Endothelial cell of umbilical vein (primary cell): ENCODE data around the gene KCNS3. TPM values are rescaled to one million over a fixed set of nuclear protein-coding genes. Genes with fewer than 3 reads are reported as not detected.

ENCODE experiments used
- BruUV-seq: library from RNA; stranded (reverse); fragments of 400-500 nt; replicated peaks from 2 replicates; lab custom pipeline; 2021; lab: Mats Ljungman, UMichigan
- CTCF ChIA-PET: fragments of 300-600, 350-600 bp; sonication (Branson Sonifier 250); formaldehyde crosslinking; loops from one replicate; lab custom pipeline; 2021; ENCODE audit warnings: antibody characterized with exemption, inconsistent platforms; lab: Charles Lee
- POLR2A ChIA-PET: fragments of 300-600, 350-600 bp; sonication (Branson Sonifier 250); formaldehyde crosslinking; loops from one replicate; lab custom pipeline; 2021; ENCODE audit warnings: antibody characterized with exemption, inconsistent platforms; lab: Charles Lee
- DNase-seq: peaks from one replicate; pipeline ENCODE4 v3.0.0-alpha.2; 2011; ENCODE audit warnings: low read depth, low spot score
- FAIRE-seq: peaks from 2 replicates; lab custom pipeline; 2011; peaks lifted over from hg19 to GRCh38; lab: Jason Lieb, UNC
- H2AFZ ChIP-seq: 2 replicates; pipeline ENCODE4 v1.6.0; 2012; ENCODE audit warnings: low read depth, low read length, control low read depth, inconsistent platforms
- H3K27ac ChIP-seq: 2 replicates; pipeline ENCODE4 v1.5.1; 2011; ENCODE audit warnings: low read depth, mild to moderate bottlenecking, control low read depth, low read length, moderate library complexity; ENCODE audit not compliant: insufficient read depth
- H3K27me3 ChIP-seq, 2 experiments: 2 replicates each; pipeline versions ENCODE4 v1.6.0 to v1.6.1; 2011; ENCODE audit warnings: low read length in 2 of 2, mixed read lengths in 1 of 2; ENCODE audit not compliant: control insufficient read depth in 2 of 2, insufficient read depth in 2 of 2
- H3K36me3 ChIP-seq, 2 experiments: 2 replicates in 1 of 2; 3 replicates in 1 of 2; pipeline ENCODE4 v1.5.1; 2011; ENCODE audit warnings: low read length in 2 of 2, mild to moderate bottlenecking in 1 of 2, moderate library complexity in 1 of 2; ENCODE audit not compliant: control insufficient read depth in 2 of 2, insufficient read depth in 2 of 2; ENCODE audit errors: extremely low read depth in 1 of 2
- H3K4me1 ChIP-seq: 3 replicates; pipeline ENCODE4 v1.5.1; 2011; ENCODE audit warnings: mild to moderate bottlenecking, low read length; ENCODE audit not compliant: control insufficient read depth, insufficient read depth; ENCODE audit errors: extremely low read depth
- H3K4me2 ChIP-seq: 2 replicates; pipeline ENCODE4 v1.6.1; 2011; ENCODE audit warnings: low read length, control low read depth, mixed read lengths; ENCODE audit not compliant: insufficient read depth
- H3K4me3 ChIP-seq, 3 experiments: fragments of 200-600 bp in 1 of 3; sonication (generic), shearing (Covaris generic) in 1 of 3; replicated peaks in 1 of 3; 2 replicates each; pipeline ENCODE4 v1.5.1; 2011 to 2016; ENCODE audit warnings: control low read depth in 3 of 3, low read length in 3 of 3, mild to moderate bottlenecking in 2 of 3, inconsistent platforms in 1 of 3, low read depth in 1 of 3, moderate library complexity in 1 of 3; ENCODE audit not compliant: insufficient read depth in 1 of 3
- H3K79me2 ChIP-seq: 2 replicates; pipeline ENCODE4 v1.6.0; 2012; ENCODE audit warnings: low read length, inconsistent platforms; ENCODE audit not compliant: control insufficient read depth, insufficient read depth
- H3K9ac ChIP-seq: replicated peaks from 2 replicates; pipeline ENCODE3; 2011; ENCODE audit warnings: low read length, control low read depth; ENCODE audit not compliant: insufficient read depth; ENCODE audit errors: extremely low read depth
- H3K9me1 ChIP-seq: replicated peaks from 3 replicates; pipeline ENCODE4 v1.6.0; 2011; ENCODE audit warnings: mild to moderate bottlenecking, low read length; ENCODE audit not compliant: control insufficient read depth, insufficient read depth; ENCODE audit errors: extremely low read depth
- H3K9me3 ChIP-seq: replicated peaks from 2 replicates; pipeline ENCODE4 v1.5.1; 2012; ENCODE audit warnings: low read length, inconsistent platforms; ENCODE audit not compliant: control insufficient read depth, insufficient read depth
- H4K20me1 ChIP-seq: replicated peaks from 2 replicates; pipeline ENCODE3; 2011; ENCODE audit warnings: mild to moderate bottlenecking, low read length; ENCODE audit not compliant: control insufficient read depth, insufficient read depth; ENCODE audit errors: extremely low read depth
- CTCF ChIP-seq, 2 donors: IDR thresholded peaks; 1 replicate in 1 of 2; 2 replicates in 1 of 2; pipeline ENCODE4 v1.5.1; 2011; ENCODE audit warnings: low read length in 2 of 2, mild to moderate bottlenecking in 2 of 2, moderate library complexity in 2 of 2, control low read depth in 1 of 2, inconsistent platforms in 1 of 2, low read depth in 1 of 2; ENCODE audit not compliant: insufficient read depth in 1 of 2; ENCODE audit errors: extremely low read depth in 1 of 2
- EZH2 ChIP-seq: IDR thresholded peaks from 2 replicates; pipeline ENCODE4 v1.6.1; 2012; ENCODE audit warnings: borderline replicate concordance, low read depth, mild to moderate bottlenecking, moderate library complexity, low read length, inconsistent platforms; ENCODE audit not compliant: severe bottlenecking
- FOS ChIP-seq: IDR thresholded peaks from 2 replicates; pipeline ENCODE4 v1.6.1; 2011; ENCODE audit warnings: mild to moderate bottlenecking, low read length, moderate library complexity, borderline replicate concordance; ENCODE audit not compliant: insufficient read depth
- GATA2 ChIP-seq: IDR thresholded peaks from 2 replicates; pipeline ENCODE4 v1.7.0; 2011; ENCODE audit warnings: low read depth, mild to moderate bottlenecking, moderate library complexity, mixed read lengths, low read length; ENCODE audit not compliant: insufficient read length, insufficient read depth
- JUN ChIP-seq: IDR thresholded peaks from 2 replicates; pipeline ENCODE4 v1.6.1; 2011; ENCODE audit warnings: borderline replicate concordance, low read depth; ENCODE audit not compliant: insufficient read length, insufficient read depth
- MAX ChIP-seq: IDR thresholded peaks from 2 replicates; pipeline ENCODE4 v1.6.1; 2011; ENCODE audit not compliant: insufficient read depth, insufficient read length
- MYC ChIP-seq: IDR thresholded peaks from one replicate; pipeline ENCODE4 v1.6.1; 2011; ENCODE audit warnings: mild to moderate bottlenecking, low read depth, low read length
- POLR2A ChIP-seq: IDR thresholded peaks from 2 replicates; pipeline ENCODE4 v1.6.1; 2012; ENCODE audit warnings: low read depth, mild to moderate bottlenecking, control low read depth, low read length
- POLR2AphosphoS5 ChIP-seq: IDR thresholded peaks from 2 replicates; pipeline ENCODE4 v1.6.1; 2012; ENCODE audit warnings: low read depth, mild to moderate bottlenecking, control low read depth, low read length, moderate library complexity; ENCODE audit not compliant: insufficient read depth
- dilution Hi-C: fragments of 300-500 bp; cut with MboI; formaldehyde crosslinking; loops from one replicate; pipeline ENCODE4 v1.15.0; 2019; ENCODE audit warnings: low sequenced_read_pairs; ENCODE audit not compliant: extremely low pct_ligation_motif_present
- intact Hi-C: fragments of 100-400 bp; cut with micrococcal nuclease; formaldehyde crosslinking; loops from one replicate; pipeline ENCODE4 v1.10.0; 2022
- polyA plus RNA-seq, 4 experiments: library from polyadenylated mRNA; depleted of rRNA in 3 of 4; stranded (reverse) in 3 of 4; unstranded in 1 of 4; fragments of >200 nt; gene quantifications; 2 replicates each; pipeline versions ENCODE4 v1.2.1 to v1.2.3, GENCODE V29; 2011 to 2012; ENCODE audit warnings: missing spikeins in 1 of 4
- total RNA-seq: library from RNA; stranded (reverse); gene quantifications from 2 replicates; pipeline ENCODE4 v1.2.3, GENCODE V29; 2021

Gene KCNS3
- total and polyA plus RNA-seq, 2 donors (not counting 3 experiments of a cell fraction or from before 2014, with no cell fraction given), result 0.75 to 2.4 TPM

GRCh38 chr2:17934721-17935120 is 56.3 kb downstream of the KCNS3 start:
- Histone ChIP-seq H3K9ac (no peak overlapping the region), H3K9me1 (no peaks in the 10 kb centered on the region), H3K4me3 (no peak overlapping the region), H3K4me2 (no peak overlapping the region), H3K79me2 (no peaks in the 10 kb centered on the region), H2AFZ (no peak overlapping the region), H3K36me3 (no peaks in the 10 kb centered on the region), H4K20me1 (no peaks in the 10 kb centered on the region), H3K27ac (no peak overlapping the region), H3K27me3 (no peaks in the 10 kb centered on the region), H3K9me3 (no peaks in the 10 kb centered on the region), H3K4me1 (no peaks in the 10 kb centered on the region)
- intact Hi-C loops (no loop called here), dilution Hi-C loops (no loop called here)
- FAIRE-seq, result no peak
- no peak for DNase-seq
- ChIA-PET POLR2A (no interaction called here), CTCF (no interaction called here)
- BruUV-seq, result no TSS peak
- no peak for TF ChIP-seq MAX
- TF ChIP-seq CTCF (IDR thresholded peaks at IDR 0.05; ENCODE audit: extremely low read depth in 1 of 2, insufficient read depth in 1 of 2, low read depth in 1 of 2, low read length in 2 of 2), result no peak
- TF ChIP-seq GATA2, result no peak
- TF ChIP-seq JUN, result no peak
- TF ChIP-seq MYC, result no peak
- TF ChIP-seq FOS, result no peak
- no peak for TF ChIP-seq EZH2
- no peak for TF ChIP-seq POLR2AphosphoS5
- no peak for TF ChIP-seq POLR2A
